Kasumi-1 (cell line): ENCODE measurements around the gene IGLL5.
A peak's percentile ranks its signal among the peaks of the same experiment; 100 is the strongest.

Source experiments
- DNase-seq, 2 experiments: peaks; one replicate each; lab custom pipeline; 2025; lab: John Stamatoyannopoulos, UW

Gene IGLL5

DNA sequence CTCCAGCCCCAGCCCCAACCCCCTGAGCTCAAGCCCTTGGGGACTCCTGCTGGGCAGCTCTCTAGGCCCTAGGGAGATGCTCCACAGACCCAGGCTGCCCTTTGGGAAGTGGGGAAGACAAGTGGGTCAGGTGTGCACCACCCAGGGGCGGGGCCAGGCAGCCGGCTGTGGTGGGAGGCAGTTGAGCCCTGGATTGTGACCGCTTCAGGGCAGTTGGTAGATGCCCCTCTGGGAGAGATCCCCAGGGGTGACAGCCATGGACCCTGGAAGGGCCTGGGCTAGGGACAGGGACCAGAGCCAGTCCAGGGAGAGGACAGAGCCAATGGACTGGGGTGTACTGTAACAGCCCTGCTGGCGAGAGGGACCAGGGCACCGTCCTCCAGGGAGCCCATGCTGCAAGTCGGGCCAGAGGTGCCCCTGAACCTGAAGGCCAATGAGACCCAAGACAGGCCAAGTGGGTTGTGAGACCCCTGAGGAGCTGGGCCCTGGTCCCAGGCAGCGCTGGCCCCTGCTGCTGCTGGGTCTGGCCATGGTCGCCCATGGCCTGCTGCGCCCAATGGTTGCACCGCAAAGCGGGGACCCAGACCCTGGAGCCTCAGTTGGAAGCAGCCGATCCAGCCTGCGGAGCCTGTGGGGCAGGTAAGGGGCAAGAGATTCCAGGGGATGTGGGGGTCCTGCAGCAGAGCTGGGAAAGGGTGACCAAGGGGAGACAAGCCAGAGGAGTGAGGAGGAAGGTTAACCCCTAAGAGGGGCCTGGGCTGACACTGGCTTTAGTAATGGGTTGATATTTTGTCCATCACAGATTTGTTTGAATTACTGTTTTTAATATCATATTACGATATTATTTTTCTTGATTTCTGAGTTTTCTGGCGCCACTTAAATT, at the start of gene IGLL5:
Gene IGLL5 (plus strand): TSS at position 196 of the 883 bp plus-strand sequence. CDS start 238 bp downstream, at position 434.
- DNase-seq = no peak

DNA sequence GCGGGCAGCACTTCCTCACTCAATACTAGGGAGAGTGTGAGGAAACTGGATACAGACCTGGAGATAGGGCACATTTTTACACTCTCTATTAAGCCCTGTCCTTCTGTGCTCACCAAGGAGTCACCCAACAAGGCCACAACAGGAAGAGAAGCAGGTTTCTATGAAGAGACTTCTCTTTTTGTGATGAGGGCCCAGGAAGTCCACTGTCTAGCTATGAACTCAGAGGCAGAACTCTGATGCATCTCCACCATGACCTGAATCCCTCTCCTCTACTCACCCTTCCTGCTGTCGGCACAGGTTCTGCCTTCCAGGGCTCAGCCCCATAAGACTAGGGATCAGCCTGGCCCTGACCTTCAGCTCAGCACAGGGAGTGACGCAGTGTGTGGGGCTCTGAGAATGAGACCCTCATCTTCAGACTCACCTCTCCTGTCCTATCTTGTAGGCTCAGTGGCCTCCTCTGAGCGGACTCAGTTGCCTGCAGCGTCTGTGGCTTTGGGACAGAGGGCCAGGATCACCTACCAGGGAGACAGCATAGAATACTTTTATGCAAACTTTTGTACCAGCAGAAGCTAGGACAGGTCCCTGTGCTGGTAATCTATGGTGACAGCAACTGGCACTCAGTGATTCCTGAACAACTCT, 49.3 kb upstream of the IGLL5 start:
- peak; percentile 74 to 76 for DNase-seq

DNA sequence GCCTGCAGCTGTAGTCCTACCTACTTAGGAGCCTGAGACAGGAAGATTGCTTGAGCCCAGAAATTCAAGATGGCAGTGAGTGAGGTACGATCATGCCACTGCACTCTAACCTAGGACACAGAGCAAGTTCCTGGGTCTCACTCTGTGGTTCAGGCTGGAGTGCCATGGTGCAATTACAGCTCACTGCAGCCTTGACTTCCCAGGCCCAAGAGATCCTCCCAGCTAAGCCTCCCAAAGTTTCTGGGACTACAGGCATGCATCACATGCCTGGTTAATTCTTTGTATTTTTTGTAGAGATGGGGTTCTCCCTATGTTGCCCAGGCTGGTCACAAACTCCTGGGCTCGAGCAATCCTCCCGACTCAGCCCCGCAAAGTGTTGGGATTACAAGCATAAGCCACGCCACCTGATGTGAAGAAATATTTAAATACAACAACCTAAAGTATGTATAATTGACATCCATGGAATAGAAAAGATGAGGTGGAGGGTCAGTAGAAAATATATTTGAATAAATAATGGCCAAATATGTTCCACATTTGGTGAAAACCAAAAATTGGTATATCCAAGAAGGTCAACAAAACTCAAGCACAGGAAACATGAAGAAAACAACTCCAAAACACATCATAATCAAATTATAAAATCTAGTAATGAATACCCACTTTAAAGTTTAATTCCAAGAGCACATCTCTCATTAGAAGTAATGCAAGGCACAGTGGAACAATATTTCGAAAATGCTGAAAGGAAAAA, 47.9 kb upstream of the IGLL5 start:
- no peak for DNase-seq

DNA sequence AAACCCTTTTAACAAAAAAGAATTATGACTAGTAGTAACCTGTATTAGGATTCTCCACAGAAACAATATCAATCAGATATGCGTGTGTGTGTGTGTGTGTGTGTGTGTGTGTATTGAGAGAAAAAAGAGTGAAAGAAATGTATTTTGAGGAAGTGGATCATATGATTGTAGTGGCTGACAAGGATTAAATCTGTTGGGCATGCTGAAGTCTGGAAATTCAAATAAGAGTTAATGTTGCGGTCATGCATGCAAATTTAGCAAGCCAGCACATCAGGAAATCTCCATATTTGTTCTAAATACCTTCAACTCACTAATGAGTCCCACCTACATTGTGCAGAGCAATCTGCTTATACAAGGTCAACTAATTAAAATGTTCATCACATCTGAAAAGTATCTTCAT, 46.8 kb upstream of the IGLL5 start:
- peak in 1 of 2 experiments; percentile 28 for DNase-seq

DNA sequence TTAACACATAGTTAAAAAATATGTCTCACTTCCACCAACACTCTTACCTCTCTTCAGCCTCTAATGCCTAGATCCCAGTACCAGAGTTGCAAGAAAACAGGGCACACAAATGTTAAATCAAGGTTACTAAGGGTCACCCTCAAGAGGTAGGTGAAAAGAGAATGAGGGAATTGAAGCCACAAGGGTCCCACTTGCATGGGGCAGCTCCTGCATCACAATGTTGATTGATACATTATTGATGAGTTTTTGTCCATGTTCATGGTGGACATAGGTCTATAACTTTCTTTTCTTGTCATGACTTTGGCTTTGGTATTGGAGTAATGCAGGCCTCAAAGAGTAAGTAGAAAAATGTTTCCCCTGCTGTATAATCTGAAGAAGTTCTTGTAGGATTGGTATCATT, 46.0 kb upstream of the IGLL5 start:
- no peak for DNase-seq

DNA sequence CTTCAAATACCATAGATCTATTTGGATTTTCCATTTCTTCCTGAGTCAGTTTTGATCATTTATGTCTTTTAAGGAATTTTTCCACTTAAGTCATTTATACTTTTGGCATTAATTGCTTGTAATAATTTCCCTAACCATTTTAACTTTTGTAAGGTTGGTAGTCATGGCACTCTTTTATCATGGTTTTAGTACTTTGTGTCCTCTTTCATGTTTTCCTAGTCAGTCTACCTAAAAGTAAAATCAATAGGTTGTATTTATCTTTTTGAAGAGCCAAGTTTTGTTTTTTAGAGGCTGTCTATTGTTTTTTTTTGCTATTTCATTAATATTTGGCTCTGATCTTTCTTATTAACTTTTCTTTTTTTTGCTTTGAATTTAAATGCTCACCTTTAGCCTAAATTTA, 45.5 kb upstream of the IGLL5 start:
- DNase-seq = no peak

DNA sequence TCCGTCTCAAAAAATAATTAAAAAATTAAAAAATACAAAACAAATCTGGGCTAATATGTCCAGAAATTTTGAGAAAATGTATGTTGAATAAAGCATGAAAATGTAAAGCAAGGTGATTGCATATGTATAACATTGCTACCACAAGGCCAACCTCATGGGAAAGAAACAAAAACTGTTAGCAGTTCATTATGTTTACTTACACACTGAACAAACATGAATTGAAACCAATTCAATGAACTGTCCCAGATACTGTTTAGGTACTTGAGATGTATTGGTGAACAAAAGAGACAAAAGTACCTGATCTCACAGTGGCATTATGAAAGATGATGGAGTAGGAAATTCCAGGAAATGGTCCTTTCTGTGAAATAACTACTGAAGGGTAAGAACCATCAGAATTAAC, 43.8 kb upstream of the IGLL5 start:
- no peak for DNase-seq

DNA sequence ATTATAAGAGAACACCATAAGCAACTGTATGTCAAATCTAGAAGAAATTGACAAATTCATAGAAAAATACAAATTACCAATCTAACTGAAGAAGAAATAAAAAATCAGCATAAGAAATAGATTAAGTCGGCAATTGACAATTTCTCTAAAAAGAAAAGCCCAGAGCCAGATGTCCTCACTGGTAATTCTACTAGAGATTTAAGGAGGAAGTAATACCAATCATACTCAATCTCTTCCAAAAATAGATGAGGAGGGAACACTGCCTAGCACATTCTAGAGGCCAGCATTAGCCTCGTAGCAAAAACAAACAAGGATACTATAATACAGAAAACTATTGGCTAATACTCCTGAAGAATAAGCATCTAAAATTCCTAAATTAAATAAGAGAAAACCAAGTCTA, 40.4 kb upstream of the IGLL5 start:
- DNase-seq = no peak

DNA sequence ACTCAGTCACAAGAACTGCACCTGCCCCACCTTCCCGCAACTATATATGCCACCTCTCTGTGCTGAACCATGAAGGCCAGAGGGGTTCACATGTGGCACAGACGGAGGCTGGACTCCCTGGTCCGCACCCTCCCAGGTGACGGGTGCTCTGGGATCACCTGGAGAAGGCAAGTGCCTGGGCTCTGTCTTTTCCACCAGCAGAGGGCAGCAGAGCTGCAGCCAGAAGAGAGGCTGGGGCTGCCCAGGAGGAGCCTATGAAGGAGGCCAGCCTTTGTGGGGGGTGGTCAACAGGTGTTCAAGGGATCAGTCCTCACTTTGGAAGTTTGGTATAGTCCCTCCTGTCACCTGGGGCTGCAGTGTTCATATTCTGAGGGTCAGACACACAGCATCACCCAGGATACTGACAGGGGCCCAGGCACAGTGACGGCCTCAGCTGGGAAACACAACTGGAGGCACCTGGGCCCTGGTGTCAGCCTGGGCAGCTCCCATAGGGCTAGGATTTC, 39.2 kb upstream of the IGLL5 start:
- peak in 1 of 2 experiments; percentile 33 for DNase-seq

DNA sequence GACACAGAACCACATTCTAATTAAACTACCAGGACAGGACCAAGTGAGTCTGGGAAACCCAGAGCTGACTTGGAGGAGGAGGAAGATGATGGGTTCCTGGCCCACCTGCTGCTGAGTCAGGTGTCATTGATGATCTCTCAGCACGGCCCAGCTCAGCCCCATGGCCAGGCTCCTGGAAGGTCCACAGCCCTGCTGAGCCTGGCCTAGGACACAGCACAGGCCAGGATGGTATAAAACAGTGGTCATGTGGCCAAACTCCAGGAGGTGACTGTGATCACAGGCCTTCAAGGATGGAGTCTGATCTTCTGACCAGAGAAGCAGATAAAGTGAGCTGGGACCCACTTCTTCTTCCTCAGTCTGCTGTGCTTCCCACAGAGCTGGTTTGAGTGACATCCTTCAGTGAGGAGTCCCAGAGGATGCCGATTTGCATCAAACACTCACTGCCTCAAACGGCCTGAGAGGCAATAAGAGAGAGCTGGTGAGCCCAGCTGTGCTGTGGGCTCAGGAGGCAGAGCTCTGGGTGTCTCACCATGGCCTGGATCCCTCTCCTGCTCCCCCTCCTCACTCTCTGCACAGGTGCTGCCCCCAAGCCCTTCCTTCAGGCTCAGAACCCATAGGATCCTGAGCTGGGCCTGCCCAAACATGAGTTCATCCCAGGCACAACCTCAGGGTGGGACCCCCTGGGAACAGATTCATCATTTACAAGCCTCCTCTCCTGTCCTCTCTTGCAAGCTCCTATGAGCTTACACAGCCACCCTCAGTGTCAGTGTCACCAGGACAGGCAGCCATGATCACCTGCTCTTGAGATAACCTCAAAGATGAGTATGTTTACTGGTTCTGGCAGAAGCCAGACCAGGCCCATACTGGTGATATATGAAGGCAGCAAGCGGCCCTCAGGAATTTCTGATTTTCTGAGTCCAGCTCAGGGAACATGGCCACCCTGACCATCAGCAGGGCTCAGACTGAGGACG, 37.7 kb upstream of the IGLL5 start:
- no peak for DNase-seq

DNA sequence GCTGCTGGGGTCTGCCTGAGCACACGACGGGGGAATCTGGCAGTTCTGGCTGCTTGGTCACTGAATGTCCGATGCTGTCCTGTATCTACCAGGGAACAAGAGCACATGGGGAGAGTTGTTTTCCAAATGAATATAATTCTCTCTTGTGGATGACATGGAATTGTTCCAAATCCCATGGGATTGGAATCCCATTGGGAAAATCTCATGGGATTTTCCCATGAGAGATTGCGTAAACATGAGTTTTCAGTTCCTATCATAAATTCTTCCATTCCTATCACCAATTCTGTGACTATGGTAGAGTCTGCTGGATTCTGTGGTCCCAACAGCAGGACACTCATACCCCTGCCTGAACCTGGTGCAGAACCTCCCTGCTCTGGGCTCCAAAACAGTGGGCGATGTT, 35.6 kb upstream of the IGLL5 start:
- no peak for DNase-seq

DNA sequence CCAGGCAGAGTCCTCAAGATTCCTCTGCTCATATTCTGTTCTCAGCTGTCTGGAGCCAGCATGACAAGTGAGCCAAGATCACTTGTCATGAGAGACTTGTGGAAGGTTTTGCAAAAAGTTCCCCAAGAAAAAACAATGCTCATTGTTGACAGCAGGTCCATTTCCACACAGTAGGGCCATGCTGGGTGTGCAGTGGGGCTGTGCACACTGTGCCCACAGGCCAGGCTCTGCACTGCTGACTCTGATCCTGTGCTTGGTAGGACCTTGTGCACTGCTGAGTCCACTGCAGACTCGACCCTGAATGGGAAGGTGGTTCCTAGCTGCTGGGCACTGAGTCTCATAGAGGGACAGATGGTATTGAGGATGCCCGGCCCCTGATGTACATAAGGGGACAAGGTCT, 33.9 kb upstream of the IGLL5 start:
- no peak for DNase-seq

DNA sequence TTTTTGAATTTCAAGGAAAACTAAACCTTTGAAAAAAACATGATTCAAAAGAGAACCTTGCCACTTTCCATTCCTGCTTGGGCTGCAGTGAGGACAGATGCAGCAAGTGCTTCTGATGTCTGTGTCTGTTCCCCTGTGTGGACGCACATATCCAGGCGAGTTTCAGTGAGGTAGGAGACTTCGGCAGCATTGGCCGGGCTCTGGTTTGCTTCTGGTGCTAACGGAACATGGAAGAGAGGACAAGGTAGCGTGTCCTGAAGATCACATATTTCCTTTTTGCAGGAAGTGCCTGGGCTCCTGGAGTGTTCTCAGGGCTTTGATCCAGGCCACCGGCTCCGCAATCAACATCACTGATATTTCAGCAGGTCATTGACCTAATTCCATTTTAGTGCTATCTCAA, 33.1 kb upstream of the IGLL5 start:
- no peak for DNase-seq

DNA sequence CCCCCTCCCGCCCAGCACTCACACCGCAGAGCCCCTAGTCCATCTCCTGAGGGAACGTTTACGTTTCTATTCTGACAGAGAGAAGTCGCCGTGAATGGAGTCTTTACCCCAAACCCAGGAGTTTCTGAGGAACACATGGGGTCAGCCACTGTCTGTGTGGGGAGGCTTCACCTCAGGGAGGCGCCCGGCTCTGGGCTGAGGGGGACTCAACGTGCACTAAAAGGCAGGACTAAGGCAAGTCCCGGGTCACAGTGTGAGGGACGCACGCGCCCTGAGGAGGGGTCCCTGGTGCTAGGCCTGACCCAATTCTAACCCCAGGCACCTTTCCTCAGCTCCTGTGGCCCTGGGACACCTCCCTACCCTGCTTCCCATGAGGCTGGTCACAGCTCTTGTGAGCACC, 32.5 kb upstream of the IGLL5 start:
- DNase-seq = no peak

DNA sequence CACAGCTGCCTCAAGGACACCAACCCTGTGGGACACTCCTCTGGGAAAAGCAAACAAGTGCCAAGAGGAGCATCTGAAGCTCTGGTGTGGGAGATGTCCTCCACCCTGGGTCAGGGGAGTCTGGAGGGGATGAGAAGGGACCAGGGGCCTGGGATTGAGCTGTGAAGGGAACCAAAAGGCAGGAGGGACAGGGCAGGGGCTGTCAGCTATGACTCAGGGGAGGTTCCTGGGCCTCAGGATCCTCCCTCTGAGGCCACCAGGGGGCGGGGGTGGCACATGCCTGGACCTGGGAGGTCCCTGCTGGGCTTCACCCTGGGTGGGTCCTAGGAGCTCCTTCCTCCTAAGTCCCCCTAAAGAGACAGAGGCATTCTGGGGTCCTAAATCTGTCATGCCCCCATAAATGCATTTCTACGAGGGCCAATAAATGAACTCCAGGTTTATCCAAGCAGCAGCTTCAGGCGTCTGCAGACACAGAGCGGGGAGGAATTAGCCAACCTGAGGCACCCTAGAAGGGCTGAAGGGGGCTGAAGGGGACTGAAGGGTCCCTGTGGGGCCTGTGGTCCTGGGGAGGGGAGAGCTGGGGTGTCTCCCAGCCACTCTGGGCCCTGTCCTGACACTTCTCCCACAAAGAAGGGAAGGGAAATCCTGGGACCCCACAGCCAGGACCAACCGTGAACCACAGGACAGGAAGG, 31.9 kb upstream of the IGLL5 start:
- DNase-seq = peak in 1 of 2 experiments; percentile 27

DNA sequence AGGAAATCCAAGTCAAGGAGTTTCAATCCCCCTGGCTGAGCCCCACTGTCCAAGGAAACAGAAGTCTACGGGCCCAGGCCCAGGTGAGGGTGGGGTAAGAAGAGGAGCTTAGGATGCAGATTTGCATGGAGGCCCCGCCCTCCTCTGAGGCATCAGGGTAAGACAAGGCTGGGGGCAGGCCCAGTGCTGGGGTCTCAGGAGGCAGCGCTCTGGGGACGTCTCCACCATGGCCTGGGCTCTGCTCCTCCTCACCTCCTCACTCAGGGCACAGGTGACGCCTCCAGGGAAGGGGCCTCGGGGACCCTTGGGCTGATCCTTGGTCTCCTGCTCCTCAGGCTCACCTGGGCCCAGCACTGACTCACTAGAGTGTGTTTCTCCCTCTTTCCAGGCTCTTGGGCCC, 31.3 kb upstream of the IGLL5 start:
- no peak for DNase-seq

DNA sequence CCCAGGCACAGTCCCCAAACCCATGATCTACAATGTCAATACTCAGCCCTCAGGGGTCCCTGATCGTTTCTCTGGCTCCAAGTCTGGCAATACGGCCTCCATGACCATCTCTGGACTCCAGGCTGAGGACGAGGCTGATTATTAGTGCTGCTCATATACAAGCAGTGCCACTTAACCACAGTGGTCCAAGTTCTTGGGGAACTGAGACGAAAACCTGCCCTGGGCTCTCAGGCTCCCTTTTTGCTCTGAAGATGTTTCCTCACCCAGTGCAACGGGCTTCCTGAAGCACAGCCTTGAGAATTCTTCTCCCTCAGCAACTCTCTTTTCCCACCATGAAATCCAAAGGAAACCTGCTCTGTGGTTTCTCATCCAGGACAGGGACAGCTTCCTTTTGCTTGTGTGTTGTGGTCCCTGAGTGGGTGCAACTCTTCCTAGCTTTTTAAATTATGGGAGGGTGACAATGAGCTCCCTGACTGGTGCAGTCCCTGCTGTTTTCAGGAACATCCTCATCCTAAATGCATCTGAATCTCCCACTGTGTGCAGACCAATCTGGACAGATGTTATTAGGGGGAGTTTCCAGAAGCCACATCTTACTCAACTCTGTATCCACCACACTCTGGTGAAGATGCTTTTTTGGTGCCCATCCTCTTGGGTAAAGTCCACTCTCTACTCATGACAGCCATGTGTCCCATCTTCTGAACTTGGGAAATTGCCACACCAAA, 30.6 kb upstream of the IGLL5 start:
- no peak for DNase-seq

DNA sequence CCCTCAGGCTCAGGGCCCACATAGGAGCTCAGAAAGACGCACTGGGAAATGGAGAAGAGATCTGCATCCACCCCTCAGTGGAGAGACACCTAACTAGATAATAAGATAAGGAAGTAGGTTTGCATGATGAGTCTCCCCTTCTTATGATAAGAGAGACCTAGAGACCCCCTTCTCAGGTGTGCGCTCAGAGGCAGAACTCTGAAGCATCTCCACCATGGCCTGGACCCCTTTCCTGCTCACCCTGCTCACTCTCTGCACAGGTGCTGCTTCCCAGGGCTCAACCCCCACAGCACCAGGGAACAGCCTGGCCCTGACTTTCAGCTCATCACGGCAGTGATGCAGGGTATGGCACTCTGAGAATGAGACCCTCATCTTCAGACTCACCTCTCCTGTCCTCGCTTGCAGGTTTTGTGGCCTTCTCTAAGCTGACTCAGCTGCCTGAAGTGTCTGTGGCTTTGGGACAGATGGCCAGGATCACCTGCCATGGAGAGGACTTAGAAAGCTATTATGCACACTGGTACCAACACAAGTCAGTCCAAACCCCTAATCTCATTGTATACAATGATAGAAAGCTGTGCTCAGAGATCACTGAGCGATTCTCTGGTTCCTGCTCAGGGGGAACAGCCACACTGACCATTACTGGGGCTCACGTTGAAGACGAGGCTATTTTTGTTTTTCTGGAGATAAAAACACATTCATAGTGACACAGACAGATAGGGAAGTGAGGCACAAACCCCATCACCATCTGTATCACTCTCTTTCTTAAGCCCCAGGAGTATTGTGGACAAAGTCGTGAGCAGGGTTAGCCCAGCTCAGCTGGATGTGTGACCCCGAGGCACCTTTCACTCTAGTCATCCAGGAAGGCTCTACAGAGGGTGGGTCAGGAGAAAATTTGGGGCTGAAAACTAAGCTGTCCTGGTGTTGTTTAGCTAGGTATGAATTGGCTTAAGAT, 29.7 kb upstream of the IGLL5 start:
- DNase-seq = no peak

DNA sequence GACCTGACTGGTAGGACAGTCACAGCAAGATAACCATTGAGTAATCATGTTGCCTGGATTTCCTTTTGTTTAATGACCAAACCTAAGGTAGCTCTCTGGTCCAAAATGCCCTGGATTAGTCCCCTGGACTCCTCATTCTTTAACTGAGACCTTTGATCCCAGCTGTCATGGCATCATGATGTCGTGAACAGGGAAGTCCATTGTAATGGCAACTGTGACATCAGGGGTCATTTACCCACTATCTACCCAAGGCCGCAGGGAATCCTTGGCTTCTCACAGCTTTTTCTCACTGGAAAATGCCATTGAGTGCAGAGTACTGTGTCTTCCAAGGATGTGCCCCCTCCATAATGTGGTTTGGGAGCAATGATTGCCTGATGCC, 29.1 kb upstream of the IGLL5 start:
- no peak for DNase-seq
